ENCODE results near the gene SAP30.

DNA sequence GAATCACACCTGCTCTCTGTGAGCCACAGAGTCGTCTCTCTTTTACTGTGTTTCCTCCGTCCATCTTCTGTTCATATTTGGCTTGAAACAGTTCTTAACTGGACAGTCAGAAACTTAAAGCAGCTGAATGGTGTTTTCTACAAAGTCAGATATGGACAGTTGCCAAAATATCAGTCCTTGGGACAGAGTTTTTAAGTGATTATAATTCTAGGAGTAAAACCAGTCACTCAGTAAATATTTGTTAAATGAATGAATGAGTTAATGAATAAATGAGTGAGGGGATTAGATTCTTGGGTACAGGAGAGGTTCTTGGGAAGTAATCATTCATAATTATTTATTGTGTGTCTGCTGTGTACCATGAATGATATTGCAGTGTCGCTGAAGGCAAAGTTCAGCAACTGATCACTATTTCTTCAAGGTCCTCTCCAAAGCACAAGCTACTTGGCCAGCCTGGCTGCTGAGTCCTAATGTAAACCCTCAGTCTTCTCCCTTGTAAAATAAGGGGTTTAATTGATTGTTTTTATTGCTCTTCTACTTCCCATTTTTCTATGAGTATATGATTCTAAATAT, 33.6 kb downstream of the SAP30 start:
- TF ChIP-seq, protein P1, sequence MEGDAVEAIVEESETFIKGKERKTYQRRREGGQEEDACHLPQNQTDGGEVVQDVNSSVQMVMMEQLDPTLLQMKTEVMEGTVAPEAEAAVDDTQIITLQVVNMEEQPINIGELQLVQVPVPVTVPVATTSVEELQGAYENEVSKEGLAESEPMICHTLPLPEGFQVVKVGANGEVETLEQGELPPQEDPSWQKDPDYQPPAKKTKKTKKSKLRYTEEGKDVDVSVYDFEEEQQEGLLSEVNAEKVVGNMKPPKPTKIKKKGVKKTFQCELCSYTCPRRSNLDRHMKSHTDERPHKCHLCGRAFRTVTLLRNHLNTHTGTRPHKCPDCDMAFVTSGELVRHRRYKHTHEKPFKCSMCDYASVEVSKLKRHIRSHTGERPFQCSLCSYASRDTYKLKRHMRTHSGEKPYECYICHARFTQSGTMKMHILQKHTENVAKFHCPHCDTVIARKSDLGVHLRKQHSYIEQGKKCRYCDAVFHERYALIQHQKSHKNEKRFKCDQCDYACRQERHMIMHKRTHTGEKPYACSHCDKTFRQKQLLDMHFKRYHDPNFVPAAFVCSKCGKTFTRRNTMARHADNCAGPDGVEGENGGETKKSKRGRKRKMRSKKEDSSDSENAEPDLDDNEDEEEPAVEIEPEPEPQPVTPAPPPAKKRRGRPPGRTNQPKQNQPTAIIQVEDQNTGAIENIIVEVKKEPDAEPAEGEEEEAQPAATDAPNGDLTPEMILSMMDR (IDR thresholded peaks at IDR 0.05; ENCODE audit: borderline replicate concordance, extremely low read depth, low read length, poor library complexity, severe bottlenecking) = no peak
- no peak for TF ChIP-seq EZH2 (IDR thresholded peaks at IDR 0.05; ENCODE audit: borderline replicate concordance, low read depth, low read length, severe bottlenecking)

Data from DND-41 (cell line).